ENCODE results near the gene WAPL. TPM values are rescaled to one million over a fixed set of nuclear protein-coding genes. Genes with fewer than 3 reads are reported as not detected.

Gene WAPL
- total and polyA plus RNA-seq, 2 of the 13 experiments (the other 11 are each of a cell fraction or from before 2014, with no cell fraction given), result 13.2 to 43.5 TPM

GRCh38 chr10:86440874-86441843, 80.4 kb downstream of the WAPL start (continued):
- TF ChIP-seq AHDC1 (CRISPR knock-in tag; IDR thresholded peaks at IDR 0.05; ENCODE audit: borderline replicate concordance), result peak; percentile 86; the same call in 1 of the 2 replicates
- TF ChIP-seq TBX3 (IDR thresholded peaks at IDR 0.05; ENCODE audit: borderline replicate concordance), result peak; percentile 46; the same call in 1 of the 2 replicates
- no peak for TF ChIP-seq CREB1 (IDR thresholded peaks at IDR 0.05)
- peak; percentile 70 for TF ChIP-seq CREB1 (CRISPR knock-in tag; IDR thresholded peaks at IDR 0.05)
- peak; percentile 96 for TF ChIP-seq PITX1 (CRISPR knock-in tag; IDR thresholded peaks at IDR 0.05)
- peak; percentile 53; the same call in 1 of the 2 replicates for TF ChIP-seq MAFG (CRISPR knock-in tag; IDR thresholded peaks at IDR 0.05)
- TF ChIP-seq ZNF232 (CRISPR knock-in tag; IDR thresholded peaks at IDR 0.05; ENCODE audit: borderline replicate concordance), result no peak
- TF ChIP-seq SOX6 (IDR thresholded peaks at IDR 0.05), result no peak
- peak; percentile 97 for TF ChIP-seq SOX6 (CRISPR knock-in tag; IDR thresholded peaks at IDR 0.05)
- peak; percentile 73; the same call in 1 of the 2 replicates for TF ChIP-seq ZFP36L1 (CRISPR knock-in tag; IDR thresholded peaks at IDR 0.05)
- TF ChIP-seq HOXA9 (CRISPR knock-in tag; IDR thresholded peaks at IDR 0.05; ENCODE audit: borderline replicate concordance), result no peak
- no peak for TF ChIP-seq ZNF510 (CRISPR knock-in tag; IDR thresholded peaks at IDR 0.05; ENCODE audit: low read depth)
- TF ChIP-seq ZNF280D (CRISPR knock-in tag; IDR thresholded peaks at IDR 0.05), result 0 out of 2 replicates have a peak, but pooled peaks have one; percentile 53
- no peak for TF ChIP-seq KDM3A (CRISPR knock-in tag; IDR thresholded peaks at IDR 0.05; ENCODE audit: low read depth)
- no peak for TF ChIP-seq THYN1 (CRISPR knock-in tag; IDR thresholded peaks at IDR 0.05; ENCODE audit: borderline replicate concordance, low read depth)
- no peak for TF ChIP-seq EEA1 (CRISPR knock-in tag; IDR thresholded peaks at IDR 0.05; ENCODE audit: borderline replicate concordance)
- TF ChIP-seq MIXL1 (CRISPR knock-in tag; IDR thresholded peaks at IDR 0.05), result peak; percentile 35; the same call in 1 of the 2 replicates
- TF ChIP-seq SALL2 (CRISPR knock-in tag; IDR thresholded peaks at IDR 0.05), result peak; percentile 59; the same call in 1 of the 2 replicates
- TF ChIP-seq FOXK1 (CRISPR knock-in tag; IDR thresholded peaks at IDR 0.05; ENCODE audit: borderline replicate concordance, low read depth), result peak; percentile 74; the same call in 1 of the 2 replicates
- peak; percentile 63; the same call in 1 of the 2 replicates for TF ChIP-seq GATA4 (IDR thresholded peaks at IDR 0.05; ENCODE audit: borderline replicate concordance, low read depth)
- no peak for TF ChIP-seq ZNF33A (CRISPR knock-in tag; IDR thresholded peaks at IDR 0.05; ENCODE audit: borderline replicate concordance)
